ENCODE measurements around the gene PHF1.

Gene PHF1

GRCh38 chr6:33440649-33441309 lies 30.0 kb downstream of the PHF1 start:
- H3K4me3 ChIP-seq (ENCODE audit: low read length): no peak overlapping the region
- no peaks in the 10 kb centered on the region for H3K9me2 ChIP-seq (replicated peaks; ENCODE audit: control insufficient read depth, low read length)
- H3K4me1 ChIP-seq (ENCODE audit: control insufficient read depth, low read length): no peaks in the 10 kb centered on the region
- no peaks in the 10 kb centered on the region for H3K79me2 ChIP-seq (ENCODE audit: control insufficient read depth, low read length)
- no peaks in the 10 kb centered on the region for H4K20me1 ChIP-seq (ENCODE audit: control insufficient read depth, insufficient read depth, low read depth, low read length)
- H3K27ac ChIP-seq (ENCODE audit: low read depth, low read length): no peak overlapping the region
- H3K36me3 ChIP-seq (ENCODE audit: control insufficient read depth, low read length): peaks cover 67% of the 10 kb centered on the region
- H3F3A ChIP-seq (ENCODE audit: control insufficient read depth, insufficient read depth): 0 out of 2 replicates have a peak, but pooled peaks cover 3% of the 10 kb centered on the region
- no peak for TF ChIP-seq EZH2phosphoT487 (IDR thresholded peaks at IDR 0.05; ENCODE audit: borderline replicate concordance, low read length)
- TF ChIP-seq CTCF (IDR thresholded peaks at IDR 0.05; ENCODE audit: low read depth, low read length, poor library complexity, severe bottlenecking): no peak
- H3K9me3 ChIP-seq (ENCODE audit: control insufficient read depth, insufficient read depth, low read length): no peaks in the 10 kb centered on the region
- H3K27me3 ChIP-seq (ENCODE audit: control insufficient read depth, low read length): no peaks in the 10 kb centered on the region
- no peak overlapping the region for H3K4me2 ChIP-seq (ENCODE audit: low read length)

- Histone ChIP-seq H3K27ac (ENCODE audit: low read depth, low read length) (no peak overlapping the region), H3K27me3 (ENCODE audit: control insufficient read depth, low read length) (no peaks in the 10 kb centered on the region), H3K4me2 (ENCODE audit: low read length) (no peak overlapping the region), H3K36me3 (ENCODE audit: control insufficient read depth, low read length) (peaks cover 68% of the 10 kb centered on the region), H3K4me3 (ENCODE audit: low read length) (no peak overlapping the region), H3F3A (ENCODE audit: control insufficient read depth, insufficient read depth) (0 out of 2 replicates have a peak, but pooled peaks cover 3% of the 10 kb centered on the region), H3K4me1 (ENCODE audit: control insufficient read depth, low read length) (no peaks in the 10 kb centered on the region), H3K9me3 (ENCODE audit: control insufficient read depth, insufficient read depth, low read length) (no peaks in the 10 kb centered on the region), H3K79me2 (ENCODE audit: control insufficient read depth, low read length) (no peaks in the 10 kb centered on the region), H4K20me1 (ENCODE audit: control insufficient read depth, insufficient read depth, low read depth, low read length) (no peaks in the 10 kb centered on the region), H3K9me2 (replicated peaks; ENCODE audit: control insufficient read depth, low read length) (no peaks in the 10 kb centered on the region)
- TF ChIP-seq EZH2phosphoT487 (IDR thresholded peaks at IDR 0.05; ENCODE audit: borderline replicate concordance, low read length): no peak
- no peak for TF ChIP-seq CTCF (IDR thresholded peaks at IDR 0.05; ENCODE audit: low read depth, low read length, poor library complexity, severe bottlenecking)
Observed at GRCh38 chr6:33441457-33441856, 30.6 kb downstream of the PHF1 start.

GRCh38 chr6:33442283-33442682 lies 31.5 kb downstream of the PHF1 start:
- Histone ChIP-seq H3K4me3 (ENCODE audit: low read length) (no peak overlapping the region), H3K9me3 (ENCODE audit: control insufficient read depth, insufficient read depth, low read length) (no peaks in the 10 kb centered on the region), H3K27ac (ENCODE audit: low read depth, low read length) (no peak overlapping the region), H3K4me2 (ENCODE audit: low read length) (no peak overlapping the region), H3K36me3 (ENCODE audit: control insufficient read depth, low read length) (peaks cover 60% of the 10 kb centered on the region), H3K9me2 (replicated peaks; ENCODE audit: control insufficient read depth, low read length) (no peaks in the 10 kb centered on the region), H3F3A (ENCODE audit: control insufficient read depth, insufficient read depth) (0 out of 2 replicates have a peak, but pooled peaks cover 3% of the 10 kb centered on the region), H3K27me3 (ENCODE audit: control insufficient read depth, low read length) (no peaks in the 10 kb centered on the region), H3K4me1 (ENCODE audit: control insufficient read depth, low read length) (no peaks in the 10 kb centered on the region), H4K20me1 (ENCODE audit: control insufficient read depth, insufficient read depth, low read depth, low read length) (no peaks in the 10 kb centered on the region), H3K79me2 (ENCODE audit: control insufficient read depth, low read length) (no peaks in the 10 kb centered on the region)
- TF ChIP-seq EZH2phosphoT487 (IDR thresholded peaks at IDR 0.05; ENCODE audit: borderline replicate concordance, low read length) (no peak), CTCF (IDR thresholded peaks at IDR 0.05; ENCODE audit: low read depth, low read length, poor library complexity, severe bottlenecking) (no peak)
